Mesendoderm (in vitro differentiated cells): ENCODE measurements around the gene POLDIP2.

ENCODE experiments used
- DNase-seq: peaks from one replicate; pipeline ENCODE4 v3.0.0; 2013
- H2AK5ac ChIP-seq: 2 replicates; pipeline ENCODE4 v1.6.1; 2013; ENCODE audit warnings: low read length, inconsistent platforms
- H2BK120ac ChIP-seq: 2 replicates; pipeline ENCODE4 v1.6.1; 2013; ENCODE audit warnings: low read depth, mild to moderate bottlenecking, low read length, moderate library complexity, mixed read lengths
- H2BK15ac ChIP-seq: replicated peaks from 2 replicates; pipeline ENCODE4 v1.6.1; 2013; ENCODE audit warnings: low read depth, mild to moderate bottlenecking, moderate library complexity
- H2BK5ac ChIP-seq: 2 replicates; pipeline ENCODE4 v1.6.1; 2013; ENCODE audit warnings: low read length, inconsistent platforms
- H3K18ac ChIP-seq: 2 replicates; pipeline ENCODE4 v1.6.1; 2013; ENCODE audit warnings: mild to moderate bottlenecking, low read length, mixed read lengths
- H3K23ac ChIP-seq: one replicate; pipeline ENCODE4 v1.6.1; 2013; ENCODE audit warnings: low read length
- H3K27ac ChIP-seq: 2 replicates; pipeline ENCODE4 v1.5.1; 2013; ENCODE audit warnings: low read depth, mild to moderate bottlenecking, inconsistent platforms, low read length, moderate library complexity
- H3K27me3 ChIP-seq: 2 replicates; pipeline ENCODE4 v1.6.1; 2013; ENCODE audit warnings: low read length, control low read depth, mild to moderate bottlenecking, inconsistent platforms; ENCODE audit not compliant: insufficient read depth, poor library complexity
- H3K36me3 ChIP-seq: 2 replicates; pipeline ENCODE4 v1.6.1; 2013; ENCODE audit warnings: low read length, inconsistent platforms; ENCODE audit not compliant: control insufficient read depth, insufficient read depth
- H3K4ac ChIP-seq: one replicate; pipeline ENCODE4 v1.6.1; 2013; ENCODE audit warnings: low read depth, mild to moderate bottlenecking, low read length, moderate library complexity
- H3K4me1 ChIP-seq: 2 replicates; pipeline ENCODE4 v1.6.1; 2013; ENCODE audit warnings: low read depth, low read length, inconsistent platforms; ENCODE audit not compliant: control insufficient read depth
- H3K4me2 ChIP-seq: 2 replicates; pipeline ENCODE4 v1.6.1; 2013; ENCODE audit warnings: low read length
- H3K4me3 ChIP-seq: 2 replicates; pipeline ENCODE4 v1.5.1; 2013; ENCODE audit warnings: mild to moderate bottlenecking, low read length
- H3K56ac ChIP-seq: one replicate; pipeline ENCODE4 v1.6.1; 2013; ENCODE audit warnings: low read length
- H3K79me1 ChIP-seq: 2 replicates; pipeline ENCODE4 v1.6.1; 2013; ENCODE audit warnings: low read length, inconsistent platforms
- H3K79me2 ChIP-seq: 2 replicates; pipeline ENCODE4 v1.6.1; 2013; ENCODE audit warnings: mild to moderate bottlenecking, low read length; ENCODE audit not compliant: control insufficient read depth, insufficient read depth
- H3K9ac ChIP-seq: 2 replicates; pipeline ENCODE4 v1.6.1; 2013; ENCODE audit warnings: low read length, inconsistent platforms
- H4K5ac ChIP-seq: one replicate; pipeline ENCODE4 v1.6.1; 2013; ENCODE audit warnings: low read length
- H4K8ac ChIP-seq: one replicate; pipeline ENCODE4 v1.6.1; 2013; ENCODE audit warnings: low read depth, mild to moderate bottlenecking, control low read depth, low read length, moderate library complexity
- WGBS: extraction: QIAGEN DNeasy Blood & Tissue Kit; methylation state at CpG from one replicate; pipeline ENCODE4 v1.1.7; 2013; ENCODE audit warnings: low lambda C conversion rate, missing lambda C conversion rate; ENCODE audit not compliant: insufficient coverage; ENCODE audit errors: extremely low coverage; 5-methylcytosine and 5-hydroxymethylcytosine counted together

Gene POLDIP2

GRCh38 chr17:28404007-28404406 is 46.7 kb upstream of the POLDIP2 start:
- no peak overlapping the region for H3K9ac ChIP-seq
- WGBS, result no CpG with 5 or more reads among the region's 2 CpGs
- DNase-seq, result no peak
- H2AK5ac ChIP-seq, result no peak overlapping the region
- no peak overlapping the region for H3K27ac ChIP-seq
- no peak overlapping the region for H4K8ac ChIP-seq
- no peak overlapping the region for H3K18ac ChIP-seq
- no peak overlapping the region for H2BK15ac ChIP-seq
- H3K4ac ChIP-seq, result no peak overlapping the region
- no peak overlapping the region for H3K23ac ChIP-seq
- no peaks in the 10 kb centered on the region for H3K36me3 ChIP-seq
- no peaks in the 10 kb centered on the region for H3K27me3 ChIP-seq
- no peak overlapping the region for H3K56ac ChIP-seq
- H2BK5ac ChIP-seq, result no peak overlapping the region
- no peak overlapping the region for H4K5ac ChIP-seq
- H2BK120ac ChIP-seq, result no peak overlapping the region
- no peak overlapping the region for H3K4me3 ChIP-seq
- peaks cover 21% of the 10 kb centered on the region for H3K4me1 ChIP-seq
- H3K79me1 ChIP-seq, result no peaks in the 10 kb centered on the region
- no peak overlapping the region for H3K4me2 ChIP-seq
- H3K79me2 ChIP-seq, result no peaks in the 10 kb centered on the region

DNA sequence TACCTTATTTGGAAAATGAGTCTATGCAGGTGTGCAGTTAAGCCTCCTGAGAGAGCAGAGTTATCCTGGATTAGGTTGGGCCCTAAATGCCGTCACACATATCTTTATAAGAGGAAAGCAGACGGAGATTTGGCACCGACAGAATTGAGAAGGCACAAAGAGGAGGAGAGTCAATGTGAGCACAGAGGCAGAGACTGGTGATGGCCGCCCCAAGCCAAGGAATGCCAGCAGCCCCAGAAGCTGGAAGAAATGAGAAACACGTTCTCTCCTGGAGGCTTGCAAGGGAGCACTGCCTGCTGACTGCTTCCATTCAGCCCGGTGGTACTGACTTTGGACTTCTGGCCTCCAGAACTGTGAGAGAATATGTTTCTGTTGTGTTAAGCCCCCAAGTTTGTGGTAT is 45.5 kb upstream of the POLDIP2 start:
- no peaks in the 10 kb centered on the region for H3K79me2 ChIP-seq
- H2BK5ac ChIP-seq, result no peak overlapping the region
- no peak overlapping the region for H3K4me2 ChIP-seq
- no peak overlapping the region for H2AK5ac ChIP-seq
- peaks cover 15% of the 10 kb centered on the region for H3K4me1 ChIP-seq
- no peak overlapping the region for H2BK15ac ChIP-seq
- no peak overlapping the region for H3K4me3 ChIP-seq
- no peak overlapping the region for H2BK120ac ChIP-seq
- H3K9ac ChIP-seq, result no peak overlapping the region
- no CpG with 5 or more reads among the region's 6 CpGs for WGBS
- H3K18ac ChIP-seq, result no peak overlapping the region
- H3K79me1 ChIP-seq, result no peaks in the 10 kb centered on the region
- H4K8ac ChIP-seq, result no peak overlapping the region
- no peak overlapping the region for H3K27ac ChIP-seq
- H3K56ac ChIP-seq, result peak overlapping the region; percentile 31
- H3K4ac ChIP-seq, result no peak overlapping the region
- no peak overlapping the region for H4K5ac ChIP-seq
- H3K27me3 ChIP-seq, result no peaks in the 10 kb centered on the region
- H3K23ac ChIP-seq, result no peak overlapping the region
- no peak for DNase-seq
- H3K36me3 ChIP-seq, result no peaks in the 10 kb centered on the region

DNA sequence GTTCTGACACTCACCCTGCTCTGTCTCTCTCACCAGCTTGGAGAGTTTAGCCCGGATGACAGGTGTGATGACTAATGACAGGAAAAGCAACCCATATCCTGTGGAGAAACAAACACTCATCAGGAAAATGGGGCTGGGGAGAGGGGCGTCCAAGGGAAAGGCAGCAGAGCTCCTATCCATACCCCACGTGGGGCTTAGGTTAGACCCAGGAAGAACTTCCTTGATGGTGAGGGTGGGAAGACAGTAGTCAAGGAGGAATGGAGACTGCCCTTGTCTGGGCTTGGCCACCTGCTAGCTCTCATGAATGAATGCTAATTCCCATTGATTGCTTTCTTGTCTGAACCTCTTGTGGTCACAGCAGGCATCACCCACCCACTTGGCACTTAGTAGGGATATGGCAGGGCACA is 44.9 kb upstream of the POLDIP2 start:
- Histone ChIP-seq H3K18ac (no peak overlapping the region), H2AK5ac (no peak overlapping the region), H4K8ac (no peak overlapping the region), H3K4me2 (no peak overlapping the region), H3K4me3 (no peak overlapping the region), H3K23ac (no peak overlapping the region), H3K27ac (peak overlapping the region; percentile 32), H3K9ac (no peak overlapping the region), H3K79me2 (no peaks in the 10 kb centered on the region), H3K4me1 (peaks cover 14% of the 10 kb centered on the region), H3K79me1 (no peaks in the 10 kb centered on the region), H3K56ac (no peak overlapping the region), H2BK15ac (no peak overlapping the region), H2BK5ac (no peak overlapping the region), H3K4ac (no peak overlapping the region), H2BK120ac (no peak overlapping the region), H3K36me3 (no peaks in the 10 kb centered on the region), H4K5ac (no peak overlapping the region), H3K27me3 (no peaks in the 10 kb centered on the region)
- DNase-seq, result peak; percentile 73
- no CpG with 5 or more reads among the region's 3 CpGs for WGBS

DNA sequence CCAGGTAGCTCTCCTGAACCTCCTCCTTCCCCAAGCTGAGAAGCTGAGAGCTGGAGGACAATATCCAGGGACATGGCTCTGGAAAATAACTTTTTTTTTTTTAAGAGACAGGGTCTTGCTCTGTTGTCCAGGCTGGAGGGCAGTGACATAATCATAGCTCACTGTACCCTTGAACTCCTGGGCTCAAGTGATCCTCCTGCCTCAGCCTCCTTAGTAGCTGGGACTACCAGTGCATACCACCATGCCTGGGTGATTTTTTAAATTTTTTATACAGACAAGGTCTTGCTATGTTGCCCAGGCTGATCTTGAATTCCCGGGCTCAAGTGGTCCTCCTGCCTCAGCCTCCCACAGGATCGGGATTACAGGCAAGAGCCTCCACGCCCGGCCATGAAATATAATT is 42.5 kb upstream of the POLDIP2 start:
- Histone ChIP-seq H2AK5ac (no peak overlapping the region), H3K4me3 (no peak overlapping the region), H3K79me1 (no peaks in the 10 kb centered on the region), H3K56ac (no peak overlapping the region), H3K79me2 (no peaks in the 10 kb centered on the region), H2BK5ac (no peak overlapping the region), H4K8ac (no peak overlapping the region), H2BK15ac (no peak overlapping the region), H3K27me3 (no peaks in the 10 kb centered on the region), H4K5ac (no peak overlapping the region), H3K23ac (no peak overlapping the region), H3K18ac (no peak overlapping the region), H3K4me1 (peaks cover 18% of the 10 kb centered on the region), H3K4me2 (no peak overlapping the region), H3K4ac (no peak overlapping the region), H3K27ac (no peak overlapping the region), H3K36me3 (no peaks in the 10 kb centered on the region), H3K9ac (no peak overlapping the region), H2BK120ac (no peak overlapping the region)
- WGBS, result no CpG with 5 or more reads among the region's 4 CpGs
- no peak for DNase-seq

- no peak overlapping the region for H3K56ac ChIP-seq
- no peak overlapping the region for H2BK5ac ChIP-seq
- H3K4me1 ChIP-seq, result peaks cover 27% of the 10 kb centered on the region
- no peaks in the 10 kb centered on the region for H3K36me3 ChIP-seq
- H3K27ac ChIP-seq, result no peak overlapping the region
- H3K27me3 ChIP-seq, result no peaks in the 10 kb centered on the region
- no CpG with 5 or more reads among the region's 6 CpGs for WGBS
- no peak overlapping the region for H4K8ac ChIP-seq
- no peak overlapping the region for H2AK5ac ChIP-seq
- H4K5ac ChIP-seq, result no peak overlapping the region
- H3K23ac ChIP-seq, result no peak overlapping the region
- no peak overlapping the region for H3K4ac ChIP-seq
- H2BK15ac ChIP-seq, result no peak overlapping the region
- H3K4me2 ChIP-seq, result no peak overlapping the region
- no peak overlapping the region for H3K18ac ChIP-seq
- no peaks in the 10 kb centered on the region for H3K79me2 ChIP-seq
- H3K4me3 ChIP-seq, result no peak overlapping the region
- H3K9ac ChIP-seq, result no peak overlapping the region
- no peak overlapping the region for H2BK120ac ChIP-seq
- DNase-seq, result no peak
- no peaks in the 10 kb centered on the region for H3K79me1 ChIP-seq
Measured at GRCh38 chr17:28398280-28398981, 41.1 kb upstream of the POLDIP2 start.

DNA sequence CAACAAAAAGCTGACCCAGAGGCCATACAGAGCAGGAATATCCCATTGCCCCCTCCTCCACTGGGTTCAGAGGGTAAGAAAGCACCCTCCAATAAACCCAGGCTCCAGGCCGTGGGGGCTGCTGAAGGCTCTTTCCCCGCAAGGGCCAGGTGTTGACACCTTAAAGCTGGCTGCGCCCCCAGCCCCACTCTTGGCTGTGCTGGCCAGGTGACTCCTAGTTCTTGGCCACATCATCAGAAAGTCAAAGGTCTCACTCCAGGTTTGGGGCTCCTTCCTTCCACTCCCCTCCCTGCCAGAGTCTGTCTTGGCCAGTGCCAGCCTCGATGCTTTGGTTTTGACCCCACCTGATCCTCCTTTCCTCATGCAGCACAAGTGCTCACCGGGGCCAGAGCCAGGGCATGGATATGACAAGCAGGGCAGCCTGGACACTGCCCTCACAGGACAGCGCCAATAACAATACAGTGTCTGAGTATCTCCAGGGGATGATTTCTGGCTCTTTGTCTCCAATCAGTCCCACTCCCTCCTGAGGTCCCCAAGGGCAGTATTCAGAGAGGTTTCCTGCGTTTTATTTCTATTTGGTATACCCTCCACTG is 40.5 kb upstream of the POLDIP2 start:
- Histone ChIP-seq H3K4me3 (no peak overlapping the region), H3K36me3 (no peaks in the 10 kb centered on the region), H2BK5ac (no peak overlapping the region), H2BK120ac (no peak overlapping the region), H2AK5ac (no peak overlapping the region), H3K18ac (no peak overlapping the region), H3K27ac (no peak overlapping the region), H3K56ac (no peak overlapping the region), H4K8ac (no peak overlapping the region), H3K9ac (no peak overlapping the region), H3K79me1 (no peaks in the 10 kb centered on the region), H3K4me2 (no peak overlapping the region), H3K4ac (no peak overlapping the region), H4K5ac (no peak overlapping the region), H3K27me3 (no peaks in the 10 kb centered on the region), H3K79me2 (no peaks in the 10 kb centered on the region), H3K23ac (no peak overlapping the region), H2BK15ac (no peak overlapping the region), H3K4me1 (peaks cover 27% of the 10 kb centered on the region)
- no peak for DNase-seq
- WGBS, result no CpG with 5 or more reads among the region's 7 CpGs
